AG09319 (cell line): Measurements from ENCODE around the gene TAS1R1.

Experiments used
- DNase-seq: peaks from one replicate; pipeline ENCODE4 v3.0.0-alpha.2; 2010; ENCODE audit warnings: low read depth; ENCODE audit errors: extremely low read depth
- CTCF ChIP-seq: IDR thresholded peaks from 2 replicates; pipeline ENCODE4 v1.5.1; 2011; ENCODE audit warnings: low read depth, mild to moderate bottlenecking, inconsistent platforms, low read length, moderate library complexity

TAS1R1 gene

GRCh38 chr1:6603238-6603914, 48.3 kb downstream of the TAS1R1 start:
- TF ChIP-seq CTCF: no peak
- no peak for DNase-seq

GRCh38 chr1:6603915-6604558, 48.9 kb downstream of the TAS1R1 start:
- TF ChIP-seq CTCF: no peak
- peak; percentile 79 for DNase-seq

GRCh38 chr1:6612641-6613360, 57.7 kb downstream of the TAS1R1 start:
- DNase-seq: no peak
- TF ChIP-seq CTCF: no peak

GRCh38 chr1:6613361-6614018, 58.4 kb downstream of the TAS1R1 start, which contains the start of gene PHF13:
Gene PHF13, plus strand, starts transcription at chr1:6613731. Its CDS starts 336 bp downstream, at chr1:6614067.
- DNase-seq: peak; percentile 98
- TF ChIP-seq CTCF: no peak

- no peak for DNase-seq
- no peak for TF ChIP-seq CTCF
Measured at GRCh38 chr1:6614019-6614928, 59.2 kb downstream of the TAS1R1 start.

- no peak for DNase-seq
- no peak for TF ChIP-seq CTCF
Measured at GRCh38 chr1:6614929-6615785, 60.0 kb downstream of the TAS1R1 start.
